Endothelial cell of umbilical vein (primary cell): ENCODE data around the gene GIPR.

Experiments used
- EZH2 ChIP-seq: IDR thresholded peaks from 2 replicates; pipeline ENCODE4 v1.6.1; 2012; ENCODE audit warnings: borderline replicate concordance, low read depth, mild to moderate bottlenecking, moderate library complexity, low read length, inconsistent platforms; ENCODE audit not compliant: severe bottlenecking
- POLR2AphosphoS5 ChIP-seq: IDR thresholded peaks from 2 replicates; pipeline ENCODE4 v1.6.1; 2012; ENCODE audit warnings: low read depth, mild to moderate bottlenecking, control low read depth, low read length, moderate library complexity; ENCODE audit not compliant: insufficient read depth
- TF ChIP-seq, protein P1 (sequence below), 2 donors: IDR thresholded peaks; 1 replicate in 1 of 2; 2 replicates in 1 of 2; pipeline ENCODE4 v1.5.1; 2011; ENCODE audit warnings: low read length in 2 of 2, mild to moderate bottlenecking in 2 of 2, moderate library complexity in 2 of 2, control low read depth in 1 of 2, inconsistent platforms in 1 of 2, low read depth in 1 of 2; ENCODE audit not compliant: insufficient read depth in 1 of 2; ENCODE audit errors: extremely low read depth in 1 of 2
- TF ChIP-seq, protein P2 (sequence below): IDR thresholded peaks from 2 replicates; pipeline ENCODE4 v1.6.1; 2011; ENCODE audit not compliant: insufficient read depth, insufficient read length

DNA sequence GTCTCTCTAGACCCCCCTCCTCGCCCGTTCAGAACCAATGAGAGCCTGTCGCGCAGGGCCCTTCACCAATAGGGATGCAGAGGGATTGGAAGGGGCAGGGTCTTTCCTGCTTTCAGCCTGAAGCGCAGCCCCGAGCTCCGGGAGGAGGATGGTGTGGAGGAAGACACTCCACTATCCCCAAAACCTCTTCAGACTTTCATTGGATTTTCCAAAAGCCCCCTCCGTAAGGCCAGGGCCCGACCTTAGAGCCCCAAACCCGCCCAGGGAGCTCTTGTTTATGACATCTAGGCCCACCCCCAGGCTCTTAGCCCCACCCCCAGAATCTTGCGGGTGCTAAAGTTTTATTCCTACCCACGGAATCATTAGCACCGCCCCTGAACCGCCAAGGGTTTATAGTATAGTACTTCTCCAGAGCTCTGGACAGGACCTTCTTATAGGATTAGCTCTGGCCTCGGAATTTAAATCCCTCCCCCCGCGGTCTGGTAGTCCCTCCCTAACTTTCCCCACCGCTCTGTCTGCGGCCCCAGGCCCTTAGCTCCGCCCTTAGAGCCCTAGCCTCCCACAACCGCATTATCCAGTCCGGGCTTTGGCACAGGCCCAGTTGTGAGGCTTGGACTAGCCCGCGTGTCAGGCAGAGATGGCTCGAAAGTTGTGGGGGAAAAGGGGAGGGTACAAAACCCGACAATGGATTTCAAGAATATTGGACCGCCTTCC, 22.2 kb upstream of the GIPR start:
- TF ChIP-seq, protein P1, sequence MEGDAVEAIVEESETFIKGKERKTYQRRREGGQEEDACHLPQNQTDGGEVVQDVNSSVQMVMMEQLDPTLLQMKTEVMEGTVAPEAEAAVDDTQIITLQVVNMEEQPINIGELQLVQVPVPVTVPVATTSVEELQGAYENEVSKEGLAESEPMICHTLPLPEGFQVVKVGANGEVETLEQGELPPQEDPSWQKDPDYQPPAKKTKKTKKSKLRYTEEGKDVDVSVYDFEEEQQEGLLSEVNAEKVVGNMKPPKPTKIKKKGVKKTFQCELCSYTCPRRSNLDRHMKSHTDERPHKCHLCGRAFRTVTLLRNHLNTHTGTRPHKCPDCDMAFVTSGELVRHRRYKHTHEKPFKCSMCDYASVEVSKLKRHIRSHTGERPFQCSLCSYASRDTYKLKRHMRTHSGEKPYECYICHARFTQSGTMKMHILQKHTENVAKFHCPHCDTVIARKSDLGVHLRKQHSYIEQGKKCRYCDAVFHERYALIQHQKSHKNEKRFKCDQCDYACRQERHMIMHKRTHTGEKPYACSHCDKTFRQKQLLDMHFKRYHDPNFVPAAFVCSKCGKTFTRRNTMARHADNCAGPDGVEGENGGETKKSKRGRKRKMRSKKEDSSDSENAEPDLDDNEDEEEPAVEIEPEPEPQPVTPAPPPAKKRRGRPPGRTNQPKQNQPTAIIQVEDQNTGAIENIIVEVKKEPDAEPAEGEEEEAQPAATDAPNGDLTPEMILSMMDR (IDR thresholded peaks at IDR 0.05; ENCODE audit: extremely low read depth in 1 of 2, insufficient read depth in 1 of 2, low read depth in 1 of 2, low read length in 2 of 2) = no peak
- TF ChIP-seq POLR2AphosphoS5 (no peak), EZH2 (no peak)
- TF ChIP-seq, protein P2, sequence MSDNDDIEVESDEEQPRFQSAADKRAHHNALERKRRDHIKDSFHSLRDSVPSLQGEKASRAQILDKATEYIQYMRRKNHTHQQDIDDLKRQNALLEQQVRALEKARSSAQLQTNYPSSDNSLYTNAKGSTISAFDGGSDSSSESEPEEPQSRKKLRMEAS = no peak
